Measurements from ENCODE around the gene EYS. TPM values are rescaled to one million over a fixed set of nuclear protein-coding genes. Genes with fewer than 3 reads are reported as not detected.

EYS gene
- polyA plus RNA-seq, 1 of the 3 experiments (the other 2 are of a cell fraction): 0.05 TPM

DNA sequence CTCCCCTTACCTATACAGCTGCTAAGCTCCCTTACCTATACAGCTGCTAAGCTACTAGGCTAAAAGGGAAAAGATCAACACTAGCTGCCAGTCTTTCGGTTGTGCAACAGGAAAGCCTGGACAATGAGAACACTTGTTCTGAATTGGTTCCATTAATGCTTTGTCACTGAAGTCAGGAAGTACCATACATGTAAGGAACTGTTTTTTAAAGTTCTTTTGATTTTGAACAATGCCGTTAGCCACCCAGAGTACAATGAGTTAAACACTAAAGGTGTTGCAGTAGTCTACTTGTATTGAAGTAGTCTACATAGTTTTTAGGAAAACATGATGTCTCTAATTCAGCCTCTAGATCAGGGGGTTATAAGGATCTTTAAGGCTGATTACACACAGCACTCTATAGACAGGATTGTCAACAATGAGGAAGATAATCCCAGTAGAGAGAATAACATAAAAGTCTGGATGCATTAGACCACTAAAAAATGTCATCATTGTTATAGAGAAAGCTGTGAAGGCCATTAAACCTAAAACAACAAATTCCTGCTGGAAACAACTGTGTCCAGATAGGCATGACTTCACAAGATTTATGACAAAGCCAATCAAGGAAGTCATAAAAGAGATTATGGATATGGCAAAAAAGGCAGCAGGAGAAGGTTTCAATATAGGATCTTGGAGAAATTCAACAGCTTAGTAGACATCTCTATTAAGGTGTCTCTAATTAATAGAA is 1765.1 kb downstream of the EYS start (continued):
- TF ChIP-seq CTCF (IDR thresholded peaks at IDR 0.05) (no peak), NRF1 (IDR thresholded peaks at IDR 0.05; ENCODE audit: low read depth, low read length) (no peak), USF2 (IDR thresholded peaks at IDR 0.05; ENCODE audit: borderline replicate concordance, low read depth, low read length) (no peak), RCOR1 (IDR thresholded peaks at IDR 0.05; ENCODE audit: low read length) (no peak)

- no peak overlapping the region for H3K4me3 ChIP-seq (ENCODE audit: low read depth in 2 of 2, low read length in 1 of 2)
- TF ChIP-seq GATA2 (CRISPR knock-in tag; IDR thresholded peaks at IDR 0.05) (no peak), REST (IDR thresholded peaks at IDR 0.05; ENCODE audit: low read depth, low read length) (no peak), RAD21 (IDR thresholded peaks at IDR 0.05; ENCODE audit: low read length) (no peak), NFIC (IDR thresholded peaks at IDR 0.05; ENCODE audit: borderline replicate concordance) (no peak), MXI1 (IDR thresholded peaks at IDR 0.05; ENCODE audit: low read depth, low read length) (no peak), JUND (IDR thresholded peaks at IDR 0.05) (no peak), TAF1 (IDR thresholded peaks at IDR 0.05; ENCODE audit: borderline replicate concordance, low read depth, low read length) (no peak)
- TF ChIP-seq, protein P1, sequence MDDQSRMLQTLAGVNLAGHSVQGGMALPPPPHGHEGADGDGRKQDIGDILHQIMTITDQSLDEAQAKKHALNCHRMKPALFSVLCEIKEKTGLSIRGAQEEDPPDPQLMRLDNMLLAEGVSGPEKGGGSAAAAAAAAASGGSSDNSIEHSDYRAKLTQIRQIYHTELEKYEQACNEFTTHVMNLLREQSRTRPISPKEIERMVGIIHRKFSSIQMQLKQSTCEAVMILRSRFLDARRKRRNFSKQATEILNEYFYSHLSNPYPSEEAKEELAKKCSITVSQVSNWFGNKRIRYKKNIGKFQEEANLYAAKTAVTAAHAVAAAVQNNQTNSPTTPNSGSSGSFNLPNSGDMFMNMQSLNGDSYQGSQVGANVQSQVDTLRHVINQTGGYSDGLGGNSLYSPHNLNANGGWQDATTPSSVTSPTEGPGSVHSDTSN (IDR thresholded peaks at IDR 0.05): no peak
Measured at GRCh38 chr6:63940056-63940455, 1767.0 kb downstream of the EYS start.

More at GRCh38 chr6:63940056-63940455, 1767.0 kb downstream of the EYS start:
- WGBS (ENCODE audit: low lambda C conversion rate): 85% methylated on average over 1 of the region's 1 CpG
- DNase-seq: no peak
- Histone ChIP-seq H3F3A (replicated peaks; ENCODE audit: insufficient read depth) (no peaks in the 10 kb centered on the region), H2AFZ (ENCODE audit: low read depth) (no peak overlapping the region), H3K4me1 (ENCODE audit: control insufficient read depth in 1 of 2, insufficient read depth in 2 of 2, low read depth in 1 of 2, low read length in 1 of 2) (no peaks in the 10 kb centered on the region), H3K27ac (ENCODE audit: low read depth in 2 of 2, low read length in 1 of 2) (no peak overlapping the region), H3K27me3 (ENCODE audit: insufficient read depth) (no peaks in the 10 kb centered on the region), H4K20me1 (ENCODE audit: insufficient read depth) (no peaks in the 10 kb centered on the region), H3K9me2 (no peaks in the 10 kb centered on the region), H3K79me2 (ENCODE audit: insufficient read depth) (no peaks in the 10 kb centered on the region), H3K4me2 (no peak overlapping the region), H3K9ac (no peak overlapping the region), H3K9me3 (no peaks in the 10 kb centered on the region), H3K36me3 (replicated peaks in 1 of 2; ENCODE audit: control insufficient read depth in 1 of 2, insufficient read depth in 2 of 2, low read length in 1 of 2) (no peaks in the 10 kb centered on the region)
- ChIA-PET CTCF (no interaction called here), POLR2A (no interaction called here)

Data from SK-N-SH (cell line).